Ramos (cell line): ENCODE data around the gene SP4.

Source experiments
- in situ Hi-C: fragments of 300-500 bp; cut with MboI; formaldehyde crosslinking; loops from one replicate; pipeline ENCODE4 v1.14.3; 2022; ENCODE audit warnings: low sequenced_read_pairs; ENCODE audit not compliant: unreplicated experiment

SP4 gene

DNA sequence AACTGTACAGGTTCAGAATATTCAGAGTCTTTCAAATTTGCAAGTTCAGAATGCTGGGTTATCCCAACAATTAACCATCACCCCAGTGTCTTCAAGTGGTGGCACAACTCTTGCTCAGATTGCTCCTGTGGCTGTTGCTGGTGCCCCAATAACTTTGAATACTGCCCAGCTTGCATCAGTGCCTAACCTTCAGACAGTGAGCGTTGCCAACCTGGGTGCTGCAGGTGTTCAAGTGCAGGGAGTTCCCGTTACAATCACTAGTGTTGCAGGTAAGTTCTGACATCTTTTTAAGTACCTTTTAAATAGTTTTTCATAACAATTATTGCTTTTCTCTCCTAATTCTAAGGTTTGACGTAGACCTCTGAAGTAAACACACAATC lies 2.7 kb downstream of the SP4 start:
- in situ Hi-C loops = no loop called here

GRCh38 chr7:21443149-21443841 lies 15.4 kb downstream of the SP4 start:
- in situ Hi-C loops = no loop called here

GRCh38 chr7:21448974-21449373 lies 21.1 kb downstream of the SP4 start:
- in situ Hi-C loops = no loop called here

GRCh38 chr7:21450076-21450475 lies 22.2 kb downstream of the SP4 start:
- in situ Hi-C loops = no loop called here

DNA sequence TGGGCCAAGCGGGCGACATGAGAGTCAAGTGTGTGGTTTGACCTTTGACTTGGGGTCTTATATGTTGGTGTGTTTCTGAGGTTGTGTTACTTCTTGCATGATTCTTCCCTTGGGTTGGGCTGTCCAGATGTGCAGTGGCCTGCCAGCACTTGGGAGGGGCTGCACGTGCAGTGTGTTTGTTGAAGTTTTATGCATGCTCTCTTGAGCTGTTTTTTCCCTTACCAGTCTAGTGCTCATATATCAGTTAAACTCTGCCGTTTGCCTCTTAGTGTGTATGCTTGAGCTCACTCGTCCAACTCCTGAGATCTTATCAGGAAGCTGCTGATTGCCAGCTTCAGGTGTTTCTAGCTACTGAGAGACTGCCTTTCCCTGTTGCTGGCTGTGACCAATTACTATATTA lies 23.1 kb downstream of the SP4 start:
- in situ Hi-C loops = no loop called here

GRCh38 chr7:21454182-21454581 lies 26.3 kb downstream of the SP4 start:
- in situ Hi-C loops = no loop called here

DNA sequence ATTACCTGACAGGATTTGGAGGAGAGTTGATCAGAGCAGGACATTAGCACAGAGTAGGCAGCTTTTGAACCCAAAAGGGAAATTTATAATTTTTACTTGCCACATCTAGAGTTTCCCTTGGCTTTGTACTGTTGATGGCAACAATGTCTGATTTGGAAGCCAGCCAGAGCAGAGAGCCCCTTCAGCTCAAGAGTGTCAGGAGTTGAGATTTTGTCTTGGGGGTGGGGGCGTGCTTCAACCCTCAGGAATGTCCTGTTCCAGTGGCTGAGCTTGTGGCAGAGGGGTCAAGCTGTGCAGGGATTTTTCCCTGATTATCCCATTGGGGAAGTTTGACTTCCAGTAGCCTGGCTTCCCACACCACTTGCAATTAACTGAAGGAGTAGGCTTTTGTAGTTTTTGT lies 27.0 kb downstream of the SP4 start:
- in situ Hi-C loops = no loop called here

DNA sequence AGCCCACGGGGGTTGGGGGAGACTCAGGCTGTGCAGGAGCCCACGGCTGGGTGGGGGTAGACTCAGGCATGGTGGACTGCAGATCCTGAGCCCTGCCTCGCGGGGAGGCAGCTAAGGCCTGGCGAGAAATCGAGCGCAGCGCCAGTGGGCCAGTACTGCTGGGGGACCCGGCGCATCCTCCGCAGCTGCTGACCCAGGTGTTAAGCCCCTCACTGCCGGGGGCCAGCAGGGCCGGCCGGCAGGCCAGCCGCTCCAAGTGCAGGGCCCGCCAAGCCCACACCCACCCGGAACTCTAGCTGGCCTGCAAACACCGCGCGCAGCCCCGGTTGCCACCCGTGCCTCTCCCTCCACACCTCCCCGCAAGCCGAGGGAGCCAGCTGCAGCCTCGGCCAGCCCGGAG lies 33.4 kb downstream of the SP4 start:
- in situ Hi-C loops = no loop called here

DNA sequence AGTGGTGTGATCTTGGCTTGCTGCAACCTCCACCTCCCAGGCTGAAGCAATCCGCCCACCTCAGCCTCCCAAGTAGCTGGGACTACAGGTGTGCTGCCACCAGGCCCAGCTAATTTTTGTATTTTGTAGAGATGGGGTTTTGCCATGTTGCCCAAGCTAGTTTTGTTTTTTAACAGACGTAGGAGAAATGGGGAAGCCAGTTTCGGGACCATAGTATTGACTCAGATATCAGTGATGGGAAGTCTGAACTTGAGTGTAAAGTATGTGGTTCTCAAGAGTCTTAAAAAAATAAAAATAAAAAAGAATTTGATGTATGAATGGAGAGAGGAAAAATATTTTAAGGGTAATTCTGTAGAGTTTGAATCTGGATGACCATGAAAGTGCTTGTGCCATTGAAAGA lies 34.2 kb downstream of the SP4 start:
- in situ Hi-C loops = no loop called here

GRCh38 chr7:21463524-21463923 lies 35.6 kb downstream of the SP4 start:
- in situ Hi-C loops = no loop called here

DNA sequence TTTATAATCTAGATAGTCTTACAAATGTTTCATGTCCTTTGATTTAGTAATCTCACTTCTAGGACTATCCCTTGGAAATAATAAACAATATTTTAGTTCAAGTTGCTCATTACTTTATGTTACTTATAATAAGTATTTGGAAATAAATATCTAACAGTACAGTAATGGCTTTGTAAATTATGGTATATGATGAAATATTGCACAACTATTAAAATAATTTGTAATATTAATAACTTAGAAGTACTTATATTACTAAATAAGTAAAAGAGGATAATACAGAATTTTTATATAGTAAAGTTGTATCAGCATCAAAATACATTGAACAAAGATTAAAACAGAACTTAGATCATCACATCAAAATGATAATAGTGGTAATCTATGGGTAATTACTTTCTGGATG lies 41.1 kb downstream of the SP4 start:
- in situ Hi-C loops = no loop called here

DNA sequence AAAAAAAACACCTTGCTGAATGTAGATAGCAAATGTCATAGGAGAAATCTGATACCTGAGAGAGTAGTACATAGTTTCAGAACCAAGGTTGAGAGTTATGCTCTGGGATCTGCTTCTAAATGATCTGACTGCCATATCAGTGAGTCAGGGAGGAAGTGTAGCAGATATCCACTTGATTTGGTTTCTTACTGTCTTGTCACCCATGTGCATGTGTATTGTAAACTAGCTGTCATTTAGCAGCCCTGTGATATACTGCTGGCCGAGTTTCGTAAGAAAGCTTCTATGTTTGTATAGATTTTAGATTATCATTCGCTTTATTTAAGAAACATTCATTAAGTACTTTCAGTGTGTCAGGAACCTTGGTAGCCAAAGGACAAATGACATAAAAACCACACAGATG lies 42.0 kb downstream of the SP4 start:
- in situ Hi-C loops = no loop called here

GRCh38 chr7:21472029-21472428 lies 44.1 kb downstream of the SP4 start:
- in situ Hi-C loops = no loop called here

GRCh38 chr7:21476429-21476828 lies 48.5 kb downstream of the SP4 start:
- in situ Hi-C loops = no loop called here

GRCh38 chr7:21480693-21481403 lies 53.0 kb downstream of the SP4 start:
- in situ Hi-C loops = no loop called here

- in situ Hi-C loops = no loop called here
These were observed 58.6 kb downstream of the SP4 start for GRCh38 chr7:21486511-21486910.

DNA sequence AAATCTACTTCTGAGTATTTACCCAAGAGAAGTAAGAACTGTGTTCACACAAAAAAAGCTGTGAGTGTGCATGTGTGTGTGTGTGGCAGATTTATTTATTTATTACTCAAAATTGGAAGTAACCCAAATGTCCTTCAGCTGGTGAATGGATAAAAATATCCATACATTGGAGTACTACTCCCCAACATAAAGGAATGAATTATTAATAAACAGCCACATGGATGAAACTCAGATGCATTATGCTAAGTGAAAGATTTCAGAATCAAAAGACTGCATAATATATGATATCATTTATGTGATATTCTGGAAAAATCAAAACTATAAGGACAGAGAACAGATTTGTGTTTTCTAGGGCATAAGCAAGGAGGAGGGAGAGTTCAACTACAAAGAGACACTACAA lies 67.8 kb downstream of the SP4 start:
- in situ Hi-C loops = no loop called here

GRCh38 chr7:21497072-21497471 lies 69.2 kb downstream of the SP4 start:
- in situ Hi-C loops = no loop called here

GRCh38 chr7:21500117-21500832 lies 72.4 kb downstream of the SP4 start:
- in situ Hi-C loops = no loop called here

DNA sequence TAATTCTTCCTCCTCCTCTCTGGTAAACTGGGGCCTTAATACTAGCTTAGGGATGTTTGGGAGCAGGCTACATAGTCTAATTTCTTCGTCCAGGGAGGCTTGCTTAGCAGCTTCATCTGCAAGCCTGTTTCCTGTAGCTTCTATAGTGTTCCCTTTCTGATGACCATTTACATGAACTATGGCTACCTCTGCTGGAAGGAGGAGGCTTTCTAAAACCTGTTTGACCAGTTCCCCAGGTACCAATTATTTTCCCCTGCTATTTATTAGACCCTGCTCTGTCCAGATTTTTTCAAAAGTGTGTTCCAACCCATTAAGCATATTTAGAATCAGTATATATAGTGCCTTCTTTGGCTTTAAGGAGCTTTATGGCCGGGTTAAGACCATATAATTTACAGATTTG lies 76.1 kb downstream of the SP4 start:
- in situ Hi-C loops = no loop called here

GRCh38 chr7:21507627-21508343 lies 79.9 kb downstream of the SP4 start:
- in situ Hi-C loops = no loop called here
